Panc1 (cell line): ENCODE results near the gene CDKN2B-AS1. TPM values are rescaled to one million over a fixed set of nuclear protein-coding genes. Genes with fewer than 3 reads are reported as not detected.

Experiments used
- ATAC-seq: fragments of 200-7000 bp; cut with Tn5 transposase; 2 replicates; pipeline ENCODE4 v1.9.1; 2020; ENCODE audit warnings: mild to moderate bottlenecking, moderate library complexity
- BruUV-seq: library from RNA; stranded (reverse); fragments of 400-500 nt; replicated peaks from 2 replicates; lab custom pipeline; 2021; lab: Mats Ljungman, UMichigan
- CTCF ChIA-PET: fragments of 300-600 bp; sonication (Branson Sonifier 250); formaldehyde crosslinking; loops from one replicate; lab custom pipeline; 2022; ENCODE audit warnings: antibody characterized with exemption; lab: Charles Lee
- POLR2A ChIA-PET: fragments of 300-600 bp; sonication (Branson Sonifier 250); formaldehyde crosslinking; loops from one replicate; lab custom pipeline; 2022; ENCODE audit warnings: antibody characterized with exemption; lab: Charles Lee
- DNase-seq: peaks from one replicate; pipeline ENCODE4 v3.0.0-alpha.2; 2010; ENCODE audit warnings: low read depth, low spot score
- H3K27ac ChIP-seq: 2 replicates; pipeline ENCODE4 v1.5.1; 2011; ENCODE audit warnings: mild to moderate bottlenecking, low read length, inconsistent platforms
- H3K27me3 ChIP-seq: fragments of 200-500 bp; sonication (Bioruptor generic); 2 replicates; pipeline ENCODE4 v1.6.0; 2014; ENCODE audit warnings: low read length, inconsistent platforms; ENCODE audit not compliant: control insufficient read depth, insufficient read depth
- H3K36me3 ChIP-seq: fragments of 200-500 bp; sonication (Bioruptor generic); 2 replicates; pipeline ENCODE4 v1.5.1; 2014; ENCODE audit warnings: inconsistent platforms, mild to moderate bottlenecking, low read length, moderate library complexity; ENCODE audit not compliant: control insufficient read depth, insufficient read depth
- H3K4me1 ChIP-seq: 2 replicates; pipeline ENCODE4 v1.5.1; 2011; ENCODE audit warnings: inconsistent platforms, mild to moderate bottlenecking, low read length, moderate library complexity; ENCODE audit not compliant: control insufficient read depth, insufficient read depth
- H3K4me3 ChIP-seq, 2 experiments: 2 replicates each; pipeline ENCODE4 v1.5.1; 2011 to 2012; ENCODE audit warnings: low read depth in 2 of 2, low read length in 2 of 2, mild to moderate bottlenecking in 2 of 2, inconsistent platforms in 1 of 2, moderate library complexity in 1 of 2
- H3K9me3 ChIP-seq: fragments of 200-500 bp; sonication (Bioruptor generic); 2 replicates; pipeline ENCODE4 v1.5.1; 2014; ENCODE audit warnings: low read depth, mild to moderate bottlenecking, inconsistent platforms, low read length, moderate library complexity; ENCODE audit not compliant: control insufficient read depth, insufficient read depth
- CTCF ChIP-seq: fragments of 450-650 bp; IDR thresholded peaks from 2 replicates; pipeline ENCODE4 v1.5.1; 2017; ENCODE audit warnings: mild to moderate bottlenecking
- POLR2AphosphoS5 ChIP-seq: IDR thresholded peaks from 2 replicates; pipeline ENCODE4 v1.6.1; 2012; ENCODE audit warnings: mild to moderate bottlenecking, low read depth, low read length, moderate library complexity
- REST ChIP-seq, 2 experiments: IDR thresholded peaks; 2 replicates each; pipeline ENCODE4 v1.6.1; 2011 to 2012; ENCODE audit warnings: low read depth in 2 of 2, control low read depth in 1 of 2, low read length in 1 of 2, mild to moderate bottlenecking in 1 of 2, moderate library complexity in 1 of 2; ENCODE audit not compliant: insufficient read depth in 1 of 2
- SIN3A ChIP-seq: IDR thresholded peaks from 2 replicates; pipeline ENCODE4 v1.6.1; 2012; ENCODE audit warnings: low read depth, mild to moderate bottlenecking, low read length, moderate library complexity, borderline replicate concordance; ENCODE audit not compliant: insufficient read depth
- TCF7L2 ChIP-seq: IDR thresholded peaks from 2 replicates; pipeline ENCODE4 v1.6.1; 2011; ENCODE audit warnings: mild to moderate bottlenecking, low read depth, low read length, inconsistent platforms
- in situ Hi-C: cut with HindIII; loops from 2 replicates; pipeline ENCODE4 v1.10.0; 2016; ENCODE audit warnings: low sequenced_read_pairs, low pct_unique_long_range_greater_than_20kb
- intact Hi-C: fragments of 100-400 bp; cut with micrococcal nuclease; formaldehyde crosslinking; loops from one replicate; pipeline ENCODE4 v1.10.0; 2022; ENCODE audit not compliant: unreplicated experiment
- total RNA-seq: library from RNA; stranded (reverse); gene quantifications from one replicate; pipeline ENCODE4 v1.2.1, GENCODE V29; 2021; ENCODE audit not compliant: unreplicated experiment

CDKN2B-AS1 gene
- total RNA-seq, 1 experiment from 2014 or later: not detected

- no peak for ATAC-seq
- no peaks in the 10 kb centered on the region for H3K27me3 ChIP-seq
- in situ Hi-C loops: no loop called here
Observed at GRCh38 chr9:21984101-21984500, 10.5 kb upstream of the CDKN2B-AS1 start.

GRCh38 chr9:21985964-21986667, 8.5 kb upstream of the CDKN2B-AS1 start:
- no peaks in the 10 kb centered on the region for H3K9me3 ChIP-seq
- BruUV-seq: no TSS peak
- ATAC-seq (no peak), DNase-seq (no peak)
- ChIA-PET CTCF (no interaction called here), POLR2A (no interaction called here)
- no peak overlapping the region for H3K27ac ChIP-seq
- no peak overlapping the region for H3K4me3 ChIP-seq
- no peaks in the 10 kb centered on the region for H3K27me3 ChIP-seq
- TF ChIP-seq TCF7L2 (no peak), REST (IDR thresholded peaks at IDR 0.05; ENCODE audit: insufficient read depth in 1 of 2, low read depth in 2 of 2, low read length in 1 of 2) (no peak), CTCF (no peak), SIN3A (no peak), POLR2AphosphoS5 (no peak)
- no peaks in the 10 kb centered on the region for H3K36me3 ChIP-seq
- intact Hi-C loops (no loop called here), in situ Hi-C loops (no loop called here)
- H3K4me1 ChIP-seq: no peaks in the 10 kb centered on the region

More at GRCh38 chr9:21984101-21984500, 10.5 kb upstream of the CDKN2B-AS1 start:
- Histone ChIP-seq H3K4me3 (no peak overlapping the region), H3K27ac (no peak overlapping the region), H3K4me1 (no peaks in the 10 kb centered on the region), H3K9me3 (no peaks in the 10 kb centered on the region), H3K36me3 (no peaks in the 10 kb centered on the region)
- BruUV-seq: no TSS peak
- TF ChIP-seq TCF7L2: no peak
- TF ChIP-seq CTCF: no peak
- no peak for TF ChIP-seq REST (IDR thresholded peaks at IDR 0.05; ENCODE audit: insufficient read depth in 1 of 2, low read depth in 2 of 2, low read length in 1 of 2)
- TF ChIP-seq POLR2AphosphoS5: no peak
- TF ChIP-seq SIN3A: no peak
- CTCF ChIA-PET: no interaction called here
- POLR2A ChIA-PET: no interaction called here
- intact Hi-C loops: no loop called here
- DNase-seq: no peak
